CD8-positive, alpha-beta memory T cell (primary cell): ENCODE measurements around the gene ANO2. TPM values are rescaled to one million over a fixed set of nuclear protein-coding genes. Genes with fewer than 3 reads are reported as not detected.

Source experiments
- CTCF ChIA-PET: fragments of 350-600 bp; sonication (Branson Sonifier 250); formaldehyde crosslinking; loops from one replicate; lab custom pipeline; 2021; ENCODE audit warnings: antibody characterized with exemption; lab: Charles Lee
- POLR2A ChIA-PET: fragments of 350-600 bp; sonication (Branson Sonifier 250); formaldehyde crosslinking; loops from one replicate; lab custom pipeline; 2021; ENCODE audit warnings: antibody characterized with exemption; lab: Charles Lee
- DNase-seq, 5 donors: peaks; one replicate each; pipeline versions ENCODE4 v3.0.0 to v3.0.0-alpha.2; 2020 to 2022; ENCODE audit warnings: mixed read lengths in 1 of 5
- H3K27ac ChIP-seq: one replicate; pipeline ENCODE4 v1.7.0; 2013; ENCODE audit warnings: low read depth, mild to moderate bottlenecking, low read length, moderate library complexity
- H3K27me3 ChIP-seq: 2 replicates; pipeline ENCODE4 v1.7.0; 2013; ENCODE audit warnings: low read length, mild to moderate bottlenecking; ENCODE audit not compliant: insufficient read depth, poor library complexity, severe bottlenecking
- H3K36me3 ChIP-seq: 2 replicates; pipeline ENCODE4 v1.7.0; 2013; ENCODE audit warnings: mild to moderate bottlenecking, low read length, moderate library complexity; ENCODE audit not compliant: insufficient read depth
- H3K4me1 ChIP-seq: 2 replicates; pipeline ENCODE4 v1.7.0; 2013; ENCODE audit warnings: mild to moderate bottlenecking, low read length, moderate library complexity; ENCODE audit not compliant: insufficient read depth
- H3K4me3 ChIP-seq: 2 replicates; pipeline ENCODE4 v1.7.0; 2013; ENCODE audit warnings: mild to moderate bottlenecking, low read length
- H3K9me3 ChIP-seq: 2 replicates; pipeline ENCODE4 v1.7.0; 2013; ENCODE audit warnings: mild to moderate bottlenecking, low read length
- H3K27ac Mint-ChIP-seq, 8 donors: one replicate each; pipeline ENCODE4 v1.8.0; 2020 to 2021; ENCODE audit warnings: mixed read lengths in 8 of 8, mild to moderate bottlenecking in 6 of 8, inconsistent platforms in 3 of 8, moderate library complexity in 3 of 8
- H3K27me3 Mint-ChIP-seq, 2 donors: one replicate each; pipeline ENCODE4 v1.8.0; 2020 to 2021; ENCODE audit warnings: mixed read lengths in 2 of 2, mild to moderate bottlenecking in 1 of 2, moderate library complexity in 1 of 2
- H3K36me3 Mint-ChIP-seq, 3 donors: one replicate each; pipeline ENCODE4 v1.8.0; 2020 to 2021; ENCODE audit warnings: mixed read lengths in 3 of 3, inconsistent platforms in 1 of 3, mild to moderate bottlenecking in 1 of 3
- H3K4me1 Mint-ChIP-seq, 3 donors: one replicate each; pipeline ENCODE4 v1.8.0; 2020 to 2021; ENCODE audit warnings: mixed read lengths in 3 of 3, inconsistent platforms in 1 of 3, mild to moderate bottlenecking in 1 of 3
- H3K4me3 Mint-ChIP-seq, 7 donors: one replicate each; pipeline ENCODE4 v1.8.0; 2020 to 2021; ENCODE audit warnings: mixed read lengths in 7 of 7, mild to moderate bottlenecking in 6 of 7, moderate library complexity in 4 of 7, inconsistent platforms in 2 of 7
- H3K9me3 Mint-ChIP-seq, 5 donors: one replicate each; pipeline ENCODE4 v1.8.0; 2020 to 2022; ENCODE audit warnings: mixed read lengths in 5 of 5, mild to moderate bottlenecking in 3 of 5, moderate library complexity in 2 of 5, inconsistent platforms in 1 of 5
- polyA plus RNA-seq: library from polyadenylated mRNA; unstranded; fragments of 300-500 nt; fragmentation: Illumina TruSeq; gene quantifications from one replicate; pipeline ENCODE4 v1.2.3, GENCODE V29; 2021
- total RNA-seq, 2 experiments: library from RNA; stranded (reverse); gene quantifications; one replicate each; pipeline ENCODE4 v1.2.3, GENCODE V29; 2021

ANO2 gene
- total and polyA plus RNA-seq, 3 experiments from 2014 or later: not detected

GRCh38 chr12:5796171-5796958, 148.7 kb downstream of the ANO2 start:
- peaks cover 7 to 10% of the 10 kb centered on the region in 2 donors for H3K27me3 Mint-ChIP-seq
- POLR2A ChIA-PET: no interaction called here
- no peaks in the 10 kb centered on the region for H3K36me3 Mint-ChIP-seq
- Histone ChIP-seq H3K4me1 (no peaks in the 10 kb centered on the region), H3K36me3 (no peaks in the 10 kb centered on the region), H3K27ac (no peak overlapping the region), H3K27me3 (no peaks in the 10 kb centered on the region), H3K9me3 (no peaks in the 10 kb centered on the region), H3K4me3 (no peak overlapping the region)
- no peaks in the 10 kb centered on the region for H3K9me3 Mint-ChIP-seq
- CTCF ChIA-PET: no interaction called here
- H3K4me3 Mint-ChIP-seq: no peak overlapping the region
- no peaks in the 10 kb centered on the region for H3K4me1 Mint-ChIP-seq
- no peak overlapping the region for H3K27ac Mint-ChIP-seq
- DNase-seq: no peak

GRCh38 chr12:5794156-5794555, 150.9 kb downstream of the ANO2 start:
- H3K9me3 ChIP-seq: no peaks in the 10 kb centered on the region
- no peak overlapping the region for H3K27ac ChIP-seq
- no peaks in the 10 kb centered on the region for H3K4me1 ChIP-seq
- H3K4me3 Mint-ChIP-seq: no peak overlapping the region
- H3K36me3 ChIP-seq: no peaks in the 10 kb centered on the region
- H3K9me3 Mint-ChIP-seq: no peaks in the 10 kb centered on the region
- peaks cover 7 to 15% of the 10 kb centered on the region in 2 donors for H3K27me3 Mint-ChIP-seq
- DNase-seq: no peak
- no peaks in the 10 kb centered on the region for H3K4me1 Mint-ChIP-seq
- no peaks in the 10 kb centered on the region for H3K36me3 Mint-ChIP-seq
- ChIA-PET CTCF (interaction anchor here (0.8 kb wide), 1 partner anchor 10 kb away, joined by 3 read pairs; no protein-coding TSS in a partner anchor), POLR2A (no interaction called here)
- H3K27me3 ChIP-seq: no peaks in the 10 kb centered on the region
- no peak overlapping the region for H3K4me3 ChIP-seq
- no peak overlapping the region for H3K27ac Mint-ChIP-seq

- DNase-seq: no peak
- Mint-ChIP-seq H3K27ac (no peak overlapping the region), H3K36me3 (no peaks in the 10 kb centered on the region)
Observed at GRCh38 chr12:5792343-5792742, 152.7 kb downstream of the ANO2 start.

GRCh38 chr12:5789469-5789968, 155.5 kb downstream of the ANO2 start:
- Mint-ChIP-seq H3K9me3 (no peaks in the 10 kb centered on the region), H3K36me3 (no peaks in the 10 kb centered on the region), H3K4me3 (no peak overlapping the region), H3K27me3 (peaks cover 9 to 15% of the 10 kb centered on the region in 2 donors), H3K4me1 (no peaks in the 10 kb centered on the region), H3K27ac (no peak overlapping the region)
- Histone ChIP-seq H3K4me1 (no peaks in the 10 kb centered on the region), H3K36me3 (no peaks in the 10 kb centered on the region), H3K27me3 (no peaks in the 10 kb centered on the region), H3K27ac (no peak overlapping the region), H3K4me3 (no peak overlapping the region), H3K9me3 (no peaks in the 10 kb centered on the region)
- CTCF ChIA-PET: no interaction called here
- DNase-seq: no peak
- POLR2A ChIA-PET: no interaction called here

More at GRCh38 chr12:5792343-5792742, 152.7 kb downstream of the ANO2 start:
- Histone ChIP-seq H3K4me3 (no peak overlapping the region), H3K36me3 (no peaks in the 10 kb centered on the region), H3K27me3 (no peaks in the 10 kb centered on the region), H3K9me3 (no peaks in the 10 kb centered on the region), H3K4me1 (no peaks in the 10 kb centered on the region), H3K27ac (no peak overlapping the region)
- H3K4me1 Mint-ChIP-seq: no peaks in the 10 kb centered on the region
- CTCF ChIA-PET: no interaction called here
- POLR2A ChIA-PET: no interaction called here
- peaks cover 9 to 15% of the 10 kb centered on the region in 2 donors for H3K27me3 Mint-ChIP-seq
- no peaks in the 10 kb centered on the region for H3K9me3 Mint-ChIP-seq
- H3K4me3 Mint-ChIP-seq: no peak overlapping the region

GRCh38 chr12:5787828-5788227, 157.2 kb downstream of the ANO2 start:
- no peaks in the 10 kb centered on the region for H3K36me3 ChIP-seq
- Mint-ChIP-seq H3K9me3 (no peaks in the 10 kb centered on the region), H3K4me3 (no peak overlapping the region), H3K27me3 (peaks cover 6 to 15% of the 10 kb centered on the region in 2 donors), H3K4me1 (no peaks in the 10 kb centered on the region), H3K27ac (no peak overlapping the region), H3K36me3 (no peaks in the 10 kb centered on the region)
- H3K4me3 ChIP-seq: no peak overlapping the region
- ChIA-PET POLR2A (no interaction called here), CTCF (no interaction called here)
- H3K27me3 ChIP-seq: no peaks in the 10 kb centered on the region
- no peak overlapping the region for H3K27ac ChIP-seq
- H3K4me1 ChIP-seq: no peaks in the 10 kb centered on the region
- no peaks in the 10 kb centered on the region for H3K9me3 ChIP-seq
- DNase-seq: no peak

- Histone ChIP-seq H3K4me3 (no peak overlapping the region), H3K4me1 (no peaks in the 10 kb centered on the region), H3K36me3 (no peaks in the 10 kb centered on the region), H3K27ac (no peak overlapping the region), H3K27me3 (no peaks in the 10 kb centered on the region), H3K9me3 (no peaks in the 10 kb centered on the region)
- peaks cover 4 to 9% of the 10 kb centered on the region in 2 donors for H3K27me3 Mint-ChIP-seq
- ChIA-PET CTCF (no interaction called here), POLR2A (no interaction called here)
- H3K27ac Mint-ChIP-seq: no peak overlapping the region
- no peaks in the 10 kb centered on the region for H3K4me1 Mint-ChIP-seq
- no peak overlapping the region for H3K4me3 Mint-ChIP-seq
- H3K36me3 Mint-ChIP-seq: no peaks in the 10 kb centered on the region
- H3K9me3 Mint-ChIP-seq: peaks cover 0 to 6% (median 0%) of the 10 kb centered on the region in 5 donors
- DNase-seq: no peak
Observed at GRCh38 chr12:5785601-5786000, 159.5 kb downstream of the ANO2 start.

- ChIA-PET POLR2A (no interaction called here), CTCF (no interaction called here)
- H3K4me3 ChIP-seq: no peak overlapping the region
- no peaks in the 10 kb centered on the region for H3K27me3 ChIP-seq
- H3K4me1 Mint-ChIP-seq: no peaks in the 10 kb centered on the region
- H3K4me3 Mint-ChIP-seq: no peak overlapping the region
- H3K9me3 ChIP-seq: no peaks in the 10 kb centered on the region
- H3K9me3 Mint-ChIP-seq: peaks cover 0 to 6% (median 0%) of the 10 kb centered on the region in 5 donors
- H3K36me3 ChIP-seq: no peaks in the 10 kb centered on the region
- H3K27ac Mint-ChIP-seq: no peak overlapping the region
- no peaks in the 10 kb centered on the region for H3K4me1 ChIP-seq
- H3K27me3 Mint-ChIP-seq: peaks cover 0 to 4% of the 10 kb centered on the region in 2 donors
- H3K27ac ChIP-seq: no peak overlapping the region
- no peaks in the 10 kb centered on the region for H3K36me3 Mint-ChIP-seq
- no peak for DNase-seq
Observed at GRCh38 chr12:5784462-5785130, 160.5 kb downstream of the ANO2 start.

- Mint-ChIP-seq H3K27ac (no peak overlapping the region), H3K9me3 (peaks cover 0 to 6% (median 0%) of the 10 kb centered on the region in 5 donors), H3K27me3 (peaks cover 0 to 4% of the 10 kb centered on the region in 2 donors), H3K4me1 (no peaks in the 10 kb centered on the region), H3K4me3 (no peak overlapping the region), H3K36me3 (no peaks in the 10 kb centered on the region)
- no peaks in the 10 kb centered on the region for H3K9me3 ChIP-seq
- no peaks in the 10 kb centered on the region for H3K27me3 ChIP-seq
- DNase-seq: no peak
- CTCF ChIA-PET: no interaction called here
- H3K4me3 ChIP-seq: no peak overlapping the region
- POLR2A ChIA-PET: no interaction called here
- no peaks in the 10 kb centered on the region for H3K36me3 ChIP-seq
- H3K4me1 ChIP-seq: no peaks in the 10 kb centered on the region
- no peak overlapping the region for H3K27ac ChIP-seq
Observed at GRCh38 chr12:5783289-5783920, 161.7 kb downstream of the ANO2 start.
